HCT116 (cell line): ENCODE measurements around the gene MICAL3.

Source experiments
- CEBPB ChIP-seq: IDR thresholded peaks from 2 replicates; pipeline ENCODE4 v1.6.1; 2012; ENCODE audit warnings: low read depth
- CTCF ChIP-seq, 3 experiments: fragments of 200-600 bp in 1 of 3; sonication (generic) in 1 of 3; IDR thresholded peaks in 2 of 3; conservative IDR thresholded peaks in 1 of 3; 2 replicates each; pipeline ENCODE4 v1.5.1; 2012 to 2017; ENCODE audit warnings: low read depth in 2 of 3, low read length in 2 of 3, antibody characterized with exemption in 1 of 3, borderline replicate concordance in 1 of 3, control low read depth in 1 of 3, mild to moderate bottlenecking in 1 of 3, mixed read lengths in 1 of 3, mixed run types in 1 of 3, moderate library complexity in 1 of 3; ENCODE audit not compliant: insufficient read depth in 1 of 3
- EGR1 ChIP-seq: IDR thresholded peaks from 2 replicates; pipeline ENCODE4 v1.6.1; 2012; ENCODE audit warnings: low read depth
- EZH2 ChIP-seq: fragments of 200-600 bp; sonication (generic); IDR thresholded peaks from 2 replicates; pipeline ENCODE4 v1.6.1; 2017; ENCODE audit warnings: antibody characterized with exemption, mixed run types
- EZH2phosphoT487 ChIP-seq: fragments of 200-600 bp; IDR thresholded peaks from 2 replicates; pipeline ENCODE4 v1.6.1; 2018; ENCODE audit warnings: antibody characterized with exemption, borderline replicate concordance
- JUND ChIP-seq: IDR thresholded peaks from 2 replicates; pipeline ENCODE4 v1.6.1; 2012
- POLR2A ChIP-seq: IDR thresholded peaks from 2 replicates; pipeline ENCODE4 v1.7.0; 2011; ENCODE audit warnings: borderline replicate concordance; ENCODE audit not compliant: insufficient read depth, insufficient read length; ENCODE audit errors: extremely low read depth
- POLR2AphosphoS5 ChIP-seq: IDR thresholded peaks from 2 replicates; pipeline ENCODE4 v1.6.1; 2011; ENCODE audit warnings: mild to moderate bottlenecking, low read depth, low read length, moderate library complexity
- REST ChIP-seq: IDR thresholded peaks from 2 replicates; pipeline ENCODE4 v1.6.1; 2012; ENCODE audit warnings: low read depth
- YY1 ChIP-seq: IDR thresholded peaks from 2 replicates; pipeline ENCODE4 v1.6.1; 2011; ENCODE audit warnings: low read length, low read depth, moderate library complexity, mild to moderate bottlenecking; ENCODE audit not compliant: insufficient replicate concordance; ENCODE audit errors: extremely low read depth
- ZNF274 ChIP-seq: fragments of 200-500 bp; sonication (Bioruptor generic); IDR thresholded peaks from 2 replicates; pipeline ENCODE4 v1.6.1; 2014; ENCODE audit warnings: mild to moderate bottlenecking, low read depth, low read length, inconsistent platforms

- TF ChIP-seq CTCF (IDR thresholded peaks at IDR 0.05 in 2 of 3, conservative IDR thresholded peaks at IDR 0.05 in 1 of 3; ENCODE audit: borderline replicate concordance in 1 of 3, insufficient read depth in 1 of 3, low read depth in 2 of 3, low read length in 2 of 3), result no peak
- TF ChIP-seq POLR2A, result no peak
- TF ChIP-seq EZH2phosphoT487, result no peak
- no peak for TF ChIP-seq YY1
- no peak for TF ChIP-seq POLR2AphosphoS5
- no peak for TF ChIP-seq REST
- TF ChIP-seq EZH2, result no peak
- no peak for TF ChIP-seq ZNF274
- no peak for TF ChIP-seq JUND
- no peak for TF ChIP-seq CEBPB
- no peak for TF ChIP-seq EGR1
Observed at GRCh38 chr22:17944256-17944655, 80.1 kb downstream of the MICAL3 start.
